ENCODE results near the gene SLC30A2. TPM values are rescaled to one million over a fixed set of nuclear protein-coding genes. Genes with fewer than 3 reads are reported as not detected.

SLC30A2 gene
- total and polyA plus RNA-seq, 2 experiments from 2014 or later, result 0.07 TPM; not detected in 1

- no peak for TF ChIP-seq ZNF462 (CRISPR knock-in tag; IDR thresholded peaks at IDR 0.05)
- TF ChIP-seq, protein P1, sequence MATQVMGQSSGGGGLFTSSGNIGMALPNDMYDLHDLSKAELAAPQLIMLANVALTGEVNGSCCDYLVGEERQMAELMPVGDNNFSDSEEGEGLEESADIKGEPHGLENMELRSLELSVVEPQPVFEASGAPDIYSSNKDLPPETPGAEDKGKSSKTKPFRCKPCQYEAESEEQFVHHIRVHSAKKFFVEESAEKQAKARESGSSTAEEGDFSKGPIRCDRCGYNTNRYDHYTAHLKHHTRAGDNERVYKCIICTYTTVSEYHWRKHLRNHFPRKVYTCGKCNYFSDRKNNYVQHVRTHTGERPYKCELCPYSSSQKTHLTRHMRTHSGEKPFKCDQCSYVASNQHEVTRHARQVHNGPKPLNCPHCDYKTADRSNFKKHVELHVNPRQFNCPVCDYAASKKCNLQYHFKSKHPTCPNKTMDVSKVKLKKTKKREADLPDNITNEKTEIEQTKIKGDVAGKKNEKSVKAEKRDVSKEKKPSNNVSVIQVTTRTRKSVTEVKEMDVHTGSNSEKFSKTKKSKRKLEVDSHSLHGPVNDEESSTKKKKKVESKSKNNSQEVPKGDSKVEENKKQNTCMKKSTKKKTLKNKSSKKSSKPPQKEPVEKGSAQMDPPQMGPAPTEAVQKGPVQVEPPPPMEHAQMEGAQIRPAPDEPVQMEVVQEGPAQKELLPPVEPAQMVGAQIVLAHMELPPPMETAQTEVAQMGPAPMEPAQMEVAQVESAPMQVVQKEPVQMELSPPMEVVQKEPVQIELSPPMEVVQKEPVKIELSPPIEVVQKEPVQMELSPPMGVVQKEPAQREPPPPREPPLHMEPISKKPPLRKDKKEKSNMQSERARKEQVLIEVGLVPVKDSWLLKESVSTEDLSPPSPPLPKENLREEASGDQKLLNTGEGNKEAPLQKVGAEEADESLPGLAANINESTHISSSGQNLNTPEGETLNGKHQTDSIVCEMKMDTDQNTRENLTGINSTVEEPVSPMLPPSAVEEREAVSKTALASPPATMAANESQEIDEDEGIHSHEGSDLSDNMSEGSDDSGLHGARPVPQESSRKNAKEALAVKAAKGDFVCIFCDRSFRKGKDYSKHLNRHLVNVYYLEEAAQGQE (IDR thresholded peaks at IDR 0.05; ENCODE audit: unreplicated experiment), result no peak
- TF ChIP-seq ZNF114 (CRISPR knock-in tag; IDR thresholded peaks at IDR 0.05), result no peak
- TF ChIP-seq EZH2phosphoT487 (IDR thresholded peaks at IDR 0.05; ENCODE audit: unreplicated experiment), result no peak
- no peak for TF ChIP-seq CREB1 (CRISPR knock-in tag; IDR thresholded peaks at IDR 0.05; ENCODE audit: low read depth)
- TF ChIP-seq STAT1 (IDR thresholded peaks at IDR 0.05; ENCODE audit: unreplicated experiment), result no peak
Observed at GRCh38 chr1:26005434-26006105, 40.3 kb downstream of the SLC30A2 start (continued).
